K562 (cell line): ENCODE measurements around the gene NOD1. TPM values are rescaled to one million over a fixed set of nuclear protein-coding genes. Genes with fewer than 3 reads are reported as not detected.

Source experiments
- EP300 ChIP-seq: IDR thresholded peaks from 2 replicates; pipeline ENCODE4 v1.6.1; 2012; ENCODE audit warnings: low read length, improper control_type of control experiment
- FOXA1 ChIP-seq: fragments of 450-650 bp; IDR thresholded peaks from 2 replicates; pipeline ENCODE4 v1.6.1; 2016; ENCODE audit warnings: mild to moderate bottlenecking, borderline replicate concordance
- HDAC3 ChIP-seq: fragments of 450-650 bp; IDR thresholded peaks from 2 replicates; pipeline ENCODE4 v1.6.1; 2018; ENCODE audit warnings: borderline replicate concordance, mild to moderate bottlenecking, moderate library complexity; ENCODE audit not compliant: partially characterized antibody
- HDGF ChIP-seq: fragments of 450-650 bp; IDR thresholded peaks from 2 replicates; pipeline ENCODE4 v1.6.1; 2016
- KDM1A ChIP-seq, 2 experiments: fragments of 450-650 bp; IDR thresholded peaks; 2 replicates each; pipeline ENCODE4 v1.6.1; 2016; ENCODE audit warnings: mild to moderate bottlenecking in 2 of 2
- MEF2A ChIP-seq: IDR thresholded peaks from 2 replicates; pipeline ENCODE4 v1.6.1; 2011; ENCODE audit warnings: low read depth, mild to moderate bottlenecking, low read length, moderate library complexity; ENCODE audit not compliant: control insufficient read depth
- NEUROD1 ChIP-seq: fragments of 150-350 bp; IDR thresholded peaks from 2 replicates; pipeline ENCODE4 v1.6.1; 2014; ENCODE audit warnings: borderline replicate concordance, low read length, low read depth; ENCODE audit not compliant: partially characterized antibody
- NFRKB ChIP-seq: fragments of 450-650 bp; IDR thresholded peaks from 2 replicates; pipeline ENCODE4 v1.6.1; 2016; ENCODE audit warnings: low read depth
- RBM25 ChIP-seq: fragments of 200-400 bp; formaldehyde crosslinking; IDR thresholded peaks from 2 replicates; pipeline ENCODE4 v1.6.1; 2018; ENCODE audit warnings: low read length, low read depth, moderate library complexity; ENCODE audit not compliant: severe bottlenecking
- SMAD4 ChIP-seq: fragments of 250-450 bp; sonication (Bioruptor Pico); conservative IDR thresholded peaks from 2 replicates; pipeline ENCODE4 v1.8.0; 2021; ENCODE audit warnings: inconsistent platforms, mild to moderate bottlenecking, moderate library complexity
- ZNF239 ChIP-seq: fragments of 250-450 bp; sonication (Bioruptor Pico); IDR thresholded peaks from 2 replicates; pipeline ENCODE4 v1.4.0; 2020; ENCODE audit warnings: mild to moderate bottlenecking
- ZNF324 ChIP-seq: fragments of 250-450 bp; sonication (Bioruptor Pico); IDR thresholded peaks from 2 replicates; pipeline ENCODE4 v1.4.0; 2020; ENCODE audit warnings: mild to moderate bottlenecking
- ZNF347 ChIP-seq: fragments of 450-650 bp; formaldehyde crosslinking; IDR thresholded peaks from 2 replicates; pipeline ENCODE4 v1.4.0; 2020; ENCODE audit warnings: low read depth, mild to moderate bottlenecking, moderate library complexity
- ZNF717 ChIP-seq: fragments of 250-450 bp; sonication (Bioruptor Pico); IDR thresholded peaks from 2 replicates; pipeline ENCODE4 v1.5.0; 2021
- polyA plus RNA-seq, 8 experiments: library from polyadenylated mRNA; depleted of rRNA in 4 of 8; stranded (reverse) in 5 of 8; unstranded in 3 of 8; fragments of >200 nt; fragmentation: Nextera tagmentation in 2 of 8; fragmentation: Illumina TruSeq in 1 of 8; extraction: Ambion mirVana in 2 of 8; extraction: Trizol in 1 of 8; gene quantifications; 2 replicates each; pipeline versions ENCODE4 v1.2.1 to v1.2.3, GENCODE V29; 2011 to 2014; ENCODE audit warnings: inconsistent platforms in 1 of 8, missing spikeins in 1 of 8
- total RNA-seq, 7 experiments: library from RNA; depleted of rRNA in 6 of 7; stranded (reverse); fragments of >200 nt in 6 of 7; fragmentation: Illumina TruSeq in 2 of 7; extraction: Trizol in 2 of 7; gene quantifications; 2 replicates each; pipeline versions ENCODE4 v1.2.1 to v1.2.3, GENCODE V29; 2011 to 2021; ENCODE audit warnings: low replicate concordance in 1 of 7
- TF ChIP-seq, protein P1 (sequence below): fragments of 250-450 bp; sonication (Bioruptor Pico); IDR thresholded peaks from 2 replicates; pipeline ENCODE4 v1.5.0; 2020; ENCODE audit warnings: mild to moderate bottlenecking, borderline replicate concordance
- TF ChIP-seq, protein P2 (sequence below): fragments of 250-450 bp; sonication (Bioruptor Pico); IDR thresholded peaks from 2 replicates; pipeline ENCODE4 v1.4.0; 2020
- TF ChIP-seq, protein P3 (sequence below): fragments of 250-450 bp; sonication (Bioruptor Pico); IDR thresholded peaks from 2 replicates; pipeline ENCODE4 v1.8.0; 2021; ENCODE audit warnings: moderate library complexity, mild to moderate bottlenecking, inconsistent platforms
- TF ChIP-seq, protein P4 (sequence below): fragments of 450-650 bp; formaldehyde crosslinking; IDR thresholded peaks from 2 replicates; pipeline ENCODE4 v1.4.0; 2022; ENCODE audit warnings: mild to moderate bottlenecking, moderate library complexity

The NOD1 gene
- total and polyA plus RNA-seq, 9 of the 15 experiments (the other 6 are each of a cell fraction or from before 2014, with no cell fraction given): 0.34 to 7.1 (median 4.7) TPM

DNA sequence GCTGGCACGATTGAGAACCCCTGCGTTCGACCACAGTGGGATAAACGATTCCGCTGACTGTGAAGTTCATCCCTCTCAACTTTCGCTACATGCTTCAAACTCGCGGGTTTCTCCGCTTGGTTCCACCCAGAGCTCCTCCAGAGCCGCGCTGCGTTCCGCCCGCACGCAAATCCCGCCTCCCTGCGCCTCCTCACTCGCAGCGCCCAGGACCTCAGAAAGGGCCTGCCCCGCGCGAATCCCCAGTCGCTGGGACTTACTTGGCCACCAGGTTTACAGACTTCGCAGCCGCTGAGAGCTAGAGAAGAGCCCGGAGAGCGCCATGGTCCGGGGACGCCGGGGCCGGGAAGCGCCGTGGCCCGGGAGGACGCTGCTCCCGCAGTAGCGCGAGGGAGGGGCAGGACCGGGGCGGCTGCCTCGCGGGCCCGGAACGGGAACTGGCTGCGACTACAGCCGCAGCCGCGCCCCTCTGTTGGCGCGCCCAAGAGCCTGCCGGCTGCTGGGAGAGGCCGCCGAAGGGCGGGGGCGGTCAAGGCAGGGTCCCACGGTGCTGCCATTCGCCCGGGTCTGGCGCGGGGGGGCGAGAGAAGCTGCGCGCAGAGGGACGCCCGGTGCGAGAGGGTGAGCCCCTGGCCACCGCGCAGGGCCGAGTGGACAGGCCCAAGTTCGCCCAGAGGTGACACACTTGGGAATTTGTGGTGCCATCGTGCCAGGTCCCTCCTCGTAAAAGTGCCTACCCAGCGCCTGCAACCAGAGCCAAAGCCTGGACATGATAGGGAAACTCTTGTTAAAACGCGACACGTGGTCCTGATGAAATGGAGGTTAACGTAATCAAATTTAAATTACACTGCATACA lies at the start of gene NOD1 (continued):
- peak; percentile 66 for TF ChIP-seq RBM25
- TF ChIP-seq HDAC3: no peak
- TF ChIP-seq EP300: no peak
- TF ChIP-seq KDM1A (IDR thresholded peaks at IDR 0.05): no peak
- TF ChIP-seq, protein P1, sequence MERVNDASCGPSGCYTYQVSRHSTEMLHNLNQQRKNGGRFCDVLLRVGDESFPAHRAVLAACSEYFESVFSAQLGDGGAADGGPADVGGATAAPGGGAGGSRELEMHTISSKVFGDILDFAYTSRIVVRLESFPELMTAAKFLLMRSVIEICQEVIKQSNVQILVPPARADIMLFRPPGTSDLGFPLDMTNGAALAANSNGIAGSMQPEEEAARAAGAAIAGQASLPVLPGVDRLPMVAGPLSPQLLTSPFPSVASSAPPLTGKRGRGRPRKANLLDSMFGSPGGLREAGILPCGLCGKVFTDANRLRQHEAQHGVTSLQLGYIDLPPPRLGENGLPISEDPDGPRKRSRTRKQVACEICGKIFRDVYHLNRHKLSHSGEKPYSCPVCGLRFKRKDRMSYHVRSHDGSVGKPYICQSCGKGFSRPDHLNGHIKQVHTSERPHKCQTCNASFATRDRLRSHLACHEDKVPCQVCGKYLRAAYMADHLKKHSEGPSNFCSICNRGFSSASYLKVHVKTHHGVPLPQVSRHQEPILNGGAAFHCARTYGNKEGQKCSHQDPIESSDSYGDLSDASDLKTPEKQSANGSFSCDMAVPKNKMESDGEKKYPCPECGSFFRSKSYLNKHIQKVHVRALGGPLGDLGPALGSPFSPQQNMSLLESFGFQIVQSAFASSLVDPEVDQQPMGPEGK (CRISPR knock-in tag): no peak
- TF ChIP-seq, protein P2, sequence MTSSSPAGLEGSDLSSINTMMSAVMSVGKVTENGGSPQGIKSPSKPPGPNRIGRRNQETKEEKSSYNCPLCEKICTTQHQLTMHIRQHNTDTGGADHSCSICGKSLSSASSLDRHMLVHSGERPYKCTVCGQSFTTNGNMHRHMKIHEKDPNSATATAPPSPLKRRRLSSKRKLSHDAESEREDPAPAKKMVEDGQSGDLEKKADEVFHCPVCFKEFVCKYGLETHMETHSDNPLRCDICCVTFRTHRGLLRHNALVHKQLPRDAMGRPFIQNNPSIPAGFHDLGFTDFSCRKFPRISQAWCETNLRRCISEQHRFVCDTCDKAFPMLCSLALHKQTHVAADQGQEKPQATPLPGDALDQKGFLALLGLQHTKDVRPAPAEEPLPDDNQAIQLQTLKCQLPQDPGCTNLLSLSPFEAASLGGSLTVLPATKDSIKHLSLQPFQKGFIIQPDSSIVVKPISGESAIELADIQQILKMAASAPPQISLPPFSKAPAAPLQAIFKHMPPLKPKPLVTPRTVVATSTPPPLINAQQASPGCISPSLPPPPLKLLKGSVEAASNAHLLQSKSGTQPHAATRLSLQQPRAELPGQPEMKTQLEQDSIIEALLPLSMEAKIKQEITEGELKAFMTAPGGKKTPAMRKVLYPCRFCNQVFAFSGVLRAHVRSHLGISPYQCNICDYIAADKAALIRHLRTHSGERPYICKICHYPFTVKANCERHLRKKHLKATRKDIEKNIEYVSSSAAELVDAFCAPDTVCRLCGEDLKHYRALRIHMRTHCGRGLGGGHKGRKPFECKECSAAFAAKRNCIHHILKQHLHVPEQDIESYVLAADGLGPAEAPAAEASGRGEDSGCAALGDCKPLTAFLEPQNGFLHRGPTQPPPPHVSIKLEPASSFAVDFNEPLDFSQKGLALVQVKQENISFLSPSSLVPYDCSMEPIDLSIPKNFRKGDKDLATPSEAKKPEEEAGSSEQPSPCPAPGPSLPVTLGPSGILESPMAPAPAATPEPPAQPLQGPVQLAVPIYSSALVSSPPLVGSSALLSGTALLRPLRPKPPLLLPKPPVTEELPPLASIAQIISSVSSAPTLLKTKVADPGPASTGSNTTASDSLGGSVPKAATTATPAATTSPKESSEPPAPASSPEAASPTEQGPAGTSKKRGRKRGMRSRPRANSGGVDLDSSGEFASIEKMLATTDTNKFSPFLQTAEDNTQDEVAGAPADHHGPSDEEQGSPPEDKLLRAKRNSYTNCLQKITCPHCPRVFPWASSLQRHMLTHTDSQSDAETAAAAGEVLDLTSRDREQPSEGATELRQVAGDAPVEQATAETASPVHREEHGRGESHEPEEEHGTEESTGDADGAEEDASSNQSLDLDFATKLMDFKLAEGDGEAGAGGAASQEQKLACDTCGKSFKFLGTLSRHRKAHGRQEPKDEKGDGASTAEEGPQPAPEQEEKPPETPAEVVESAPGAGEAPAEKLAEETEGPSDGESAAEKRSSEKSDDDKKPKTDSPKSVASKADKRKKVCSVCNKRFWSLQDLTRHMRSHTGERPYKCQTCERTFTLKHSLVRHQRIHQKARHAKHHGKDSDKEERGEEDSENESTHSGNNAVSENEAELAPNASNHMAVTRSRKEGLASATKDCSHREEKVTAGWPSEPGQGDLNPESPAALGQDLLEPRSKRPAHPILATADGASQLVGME: no peak
- TF ChIP-seq ZNF239 (CRISPR knock-in tag): no peak
- TF ChIP-seq MEF2A: no peak
- peak; percentile 46; the same call in 1 of the 2 replicates for TF ChIP-seq NFRKB
- peak; percentile 75; the same call in 1 of the 2 replicates for TF ChIP-seq SMAD4 (CRISPR knock-in tag)
- TF ChIP-seq, protein P3, sequence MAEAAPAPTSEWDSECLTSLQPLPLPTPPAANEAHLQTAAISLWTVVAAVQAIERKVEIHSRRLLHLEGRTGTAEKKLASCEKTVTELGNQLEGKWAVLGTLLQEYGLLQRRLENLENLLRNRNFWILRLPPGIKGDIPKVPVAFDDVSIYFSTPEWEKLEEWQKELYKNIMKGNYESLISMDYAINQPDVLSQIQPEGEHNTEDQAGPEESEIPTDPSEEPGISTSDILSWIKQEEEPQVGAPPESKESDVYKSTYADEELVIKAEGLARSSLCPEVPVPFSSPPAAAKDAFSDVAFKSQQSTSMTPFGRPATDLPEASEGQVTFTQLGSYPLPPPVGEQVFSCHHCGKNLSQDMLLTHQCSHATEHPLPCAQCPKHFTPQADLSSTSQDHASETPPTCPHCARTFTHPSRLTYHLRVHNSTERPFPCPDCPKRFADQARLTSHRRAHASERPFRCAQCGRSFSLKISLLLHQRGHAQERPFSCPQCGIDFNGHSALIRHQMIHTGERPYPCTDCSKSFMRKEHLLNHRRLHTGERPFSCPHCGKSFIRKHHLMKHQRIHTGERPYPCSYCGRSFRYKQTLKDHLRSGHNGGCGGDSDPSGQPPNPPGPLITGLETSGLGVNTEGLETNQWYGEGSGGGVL (CRISPR knock-in tag): no peak
- TF ChIP-seq FOXA1: no peak
- TF ChIP-seq, protein P4, sequence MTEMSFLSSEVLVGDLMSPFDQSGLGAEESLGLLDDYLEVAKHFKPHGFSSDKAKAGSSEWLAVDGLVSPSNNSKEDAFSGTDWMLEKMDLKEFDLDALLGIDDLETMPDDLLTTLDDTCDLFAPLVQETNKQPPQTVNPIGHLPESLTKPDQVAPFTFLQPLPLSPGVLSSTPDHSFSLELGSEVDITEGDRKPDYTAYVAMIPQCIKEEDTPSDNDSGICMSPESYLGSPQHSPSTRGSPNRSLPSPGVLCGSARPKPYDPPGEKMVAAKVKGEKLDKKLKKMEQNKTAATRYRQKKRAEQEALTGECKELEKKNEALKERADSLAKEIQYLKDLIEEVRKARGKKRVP (CRISPR knock-in tag): no peak
- TF ChIP-seq NEUROD1: no peak
- TF ChIP-seq HDGF: no peak
- no peak for TF ChIP-seq ZNF347 (CRISPR knock-in tag)
- TF ChIP-seq ZNF324 (CRISPR knock-in tag): no peak
- TF ChIP-seq ZNF717 (CRISPR knock-in tag): no peak
